ENCODE results near the gene ASGR2. TPM values are rescaled to one million over a fixed set of nuclear protein-coding genes. Genes with fewer than 3 reads are reported as not detected.

Gene ASGR2
- total and polyA plus RNA-seq, 2 of the 13 experiments (the other 11 are each of a cell fraction or from before 2014, with no cell fraction given), result 320 to 754 TPM

DNA sequence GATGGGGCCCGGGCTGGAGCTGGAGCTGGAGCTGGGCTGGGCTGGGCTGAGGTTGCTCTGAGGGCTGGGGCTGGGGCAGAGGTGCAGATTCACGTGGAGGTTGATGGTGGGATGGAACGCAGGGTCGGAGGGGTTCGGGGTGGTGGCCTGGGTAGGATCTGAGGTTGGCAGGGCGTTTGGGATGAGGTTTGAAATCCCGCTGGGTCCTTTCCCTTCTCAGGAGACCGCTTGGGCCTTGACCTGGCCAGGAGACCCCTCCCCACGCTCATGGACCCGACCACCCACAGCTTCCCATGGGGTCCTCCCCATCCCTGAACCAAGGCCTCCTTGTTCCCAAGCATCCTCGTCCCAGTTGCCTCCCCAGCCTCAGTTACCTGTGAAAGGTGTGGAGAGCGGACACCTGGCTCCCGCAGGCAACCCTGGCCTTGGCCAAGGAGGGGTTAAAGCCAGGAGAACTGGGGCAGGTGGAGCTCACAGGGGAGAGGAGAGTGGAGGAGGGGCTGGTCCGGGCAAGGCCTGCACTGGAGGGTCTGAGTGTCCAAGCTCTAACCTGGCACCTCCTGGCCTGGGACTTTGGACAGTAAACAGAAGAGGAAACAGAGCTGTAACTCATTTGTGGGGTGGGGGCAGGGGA, at the start of gene ASGR2 (continued):
- no peak for TF ChIP-seq ZNF782 (CRISPR knock-in tag; IDR thresholded peaks at IDR 0.05; ENCODE audit: borderline replicate concordance)
- TF ChIP-seq, protein P1, sequence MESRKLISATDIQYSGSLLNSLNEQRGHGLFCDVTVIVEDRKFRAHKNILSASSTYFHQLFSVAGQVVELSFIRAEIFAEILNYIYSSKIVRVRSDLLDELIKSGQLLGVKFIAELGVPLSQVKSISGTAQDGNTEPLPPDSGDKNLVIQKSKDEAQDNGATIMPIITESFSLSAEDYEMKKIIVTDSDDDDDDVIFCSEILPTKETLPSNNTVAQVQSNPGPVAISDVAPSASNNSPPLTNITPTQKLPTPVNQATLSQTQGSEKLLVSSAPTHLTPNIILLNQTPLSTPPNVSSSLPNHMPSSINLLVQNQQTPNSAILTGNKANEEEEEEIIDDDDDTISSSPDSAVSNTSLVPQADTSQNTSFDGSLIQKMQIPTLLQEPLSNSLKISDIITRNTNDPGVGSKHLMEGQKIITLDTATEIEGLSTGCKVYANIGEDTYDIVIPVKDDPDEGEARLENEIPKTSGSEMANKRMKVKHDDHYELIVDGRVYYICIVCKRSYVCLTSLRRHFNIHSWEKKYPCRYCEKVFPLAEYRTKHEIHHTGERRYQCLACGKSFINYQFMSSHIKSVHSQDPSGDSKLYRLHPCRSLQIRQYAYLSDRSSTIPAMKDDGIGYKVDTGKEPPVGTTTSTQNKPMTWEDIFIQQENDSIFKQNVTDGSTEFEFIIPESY (CRISPR knock-in tag; IDR thresholded peaks at IDR 0.05), result no peak
- peak; percentile 73 for TF ChIP-seq ZFY (CRISPR knock-in tag; IDR thresholded peaks at IDR 0.05)
- TF ChIP-seq PAF1 (CRISPR knock-in tag; IDR thresholded peaks at IDR 0.05), result no peak
- peak; percentile 77 for TF ChIP-seq RBFOX2 (IDR thresholded peaks at IDR 0.05; ENCODE audit: low read depth, low read length)
- TF ChIP-seq, protein P2, sequence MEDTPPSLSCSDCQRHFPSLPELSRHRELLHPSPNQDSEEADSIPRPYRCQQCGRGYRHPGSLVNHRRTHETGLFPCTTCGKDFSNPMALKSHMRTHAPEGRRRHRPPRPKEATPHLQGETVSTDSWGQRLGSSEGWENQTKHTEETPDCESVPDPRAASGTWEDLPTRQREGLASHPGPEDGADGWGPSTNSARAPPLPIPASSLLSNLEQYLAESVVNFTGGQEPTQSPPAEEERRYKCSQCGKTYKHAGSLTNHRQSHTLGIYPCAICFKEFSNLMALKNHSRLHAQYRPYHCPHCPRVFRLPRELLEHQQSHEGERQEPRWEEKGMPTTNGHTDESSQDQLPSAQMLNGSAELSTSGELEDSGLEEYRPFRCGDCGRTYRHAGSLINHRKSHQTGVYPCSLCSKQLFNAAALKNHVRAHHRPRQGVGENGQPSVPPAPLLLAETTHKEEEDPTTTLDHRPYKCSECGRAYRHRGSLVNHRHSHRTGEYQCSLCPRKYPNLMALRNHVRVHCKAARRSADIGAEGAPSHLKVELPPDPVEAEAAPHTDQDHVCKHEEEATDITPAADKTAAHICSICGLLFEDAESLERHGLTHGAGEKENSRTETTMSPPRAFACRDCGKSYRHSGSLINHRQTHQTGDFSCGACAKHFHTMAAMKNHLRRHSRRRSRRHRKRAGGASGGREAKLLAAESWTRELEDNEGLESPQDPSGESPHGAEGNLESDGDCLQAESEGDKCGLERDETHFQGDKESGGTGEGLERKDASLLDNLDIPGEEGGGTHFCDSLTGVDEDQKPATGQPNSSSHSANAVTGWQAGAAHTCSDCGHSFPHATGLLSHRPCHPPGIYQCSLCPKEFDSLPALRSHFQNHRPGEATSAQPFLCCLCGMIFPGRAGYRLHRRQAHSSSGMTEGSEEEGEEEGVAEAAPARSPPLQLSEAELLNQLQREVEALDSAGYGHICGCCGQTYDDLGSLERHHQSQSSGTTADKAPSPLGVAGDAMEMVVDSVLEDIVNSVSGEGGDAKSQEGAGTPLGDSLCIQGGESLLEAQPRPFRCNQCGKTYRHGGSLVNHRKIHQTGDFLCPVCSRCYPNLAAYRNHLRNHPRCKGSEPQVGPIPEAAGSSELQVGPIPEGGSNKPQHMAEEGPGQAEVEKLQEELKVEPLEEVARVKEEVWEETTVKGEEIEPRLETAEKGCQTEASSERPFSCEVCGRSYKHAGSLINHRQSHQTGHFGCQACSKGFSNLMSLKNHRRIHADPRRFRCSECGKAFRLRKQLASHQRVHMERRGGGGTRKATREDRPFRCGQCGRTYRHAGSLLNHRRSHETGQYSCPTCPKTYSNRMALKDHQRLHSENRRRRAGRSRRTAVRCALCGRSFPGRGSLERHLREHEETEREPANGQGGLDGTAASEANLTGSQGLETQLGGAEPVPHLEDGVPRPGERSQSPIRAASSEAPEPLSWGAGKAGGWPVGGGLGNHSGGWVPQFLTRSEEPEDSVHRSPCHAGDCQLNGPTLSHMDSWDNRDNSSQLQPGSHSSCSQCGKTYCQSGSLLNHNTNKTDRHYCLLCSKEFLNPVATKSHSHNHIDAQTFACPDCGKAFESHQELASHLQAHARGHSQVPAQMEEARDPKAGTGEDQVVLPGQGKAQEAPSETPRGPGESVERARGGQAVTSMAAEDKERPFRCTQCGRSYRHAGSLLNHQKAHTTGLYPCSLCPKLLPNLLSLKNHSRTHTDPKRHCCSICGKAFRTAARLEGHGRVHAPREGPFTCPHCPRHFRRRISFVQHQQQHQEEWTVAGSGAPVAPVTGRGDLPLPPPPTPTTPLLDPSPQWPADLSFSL (CRISPR knock-in tag; IDR thresholded peaks at IDR 0.05), result peak; percentile 89
- TF ChIP-seq, protein P3, sequence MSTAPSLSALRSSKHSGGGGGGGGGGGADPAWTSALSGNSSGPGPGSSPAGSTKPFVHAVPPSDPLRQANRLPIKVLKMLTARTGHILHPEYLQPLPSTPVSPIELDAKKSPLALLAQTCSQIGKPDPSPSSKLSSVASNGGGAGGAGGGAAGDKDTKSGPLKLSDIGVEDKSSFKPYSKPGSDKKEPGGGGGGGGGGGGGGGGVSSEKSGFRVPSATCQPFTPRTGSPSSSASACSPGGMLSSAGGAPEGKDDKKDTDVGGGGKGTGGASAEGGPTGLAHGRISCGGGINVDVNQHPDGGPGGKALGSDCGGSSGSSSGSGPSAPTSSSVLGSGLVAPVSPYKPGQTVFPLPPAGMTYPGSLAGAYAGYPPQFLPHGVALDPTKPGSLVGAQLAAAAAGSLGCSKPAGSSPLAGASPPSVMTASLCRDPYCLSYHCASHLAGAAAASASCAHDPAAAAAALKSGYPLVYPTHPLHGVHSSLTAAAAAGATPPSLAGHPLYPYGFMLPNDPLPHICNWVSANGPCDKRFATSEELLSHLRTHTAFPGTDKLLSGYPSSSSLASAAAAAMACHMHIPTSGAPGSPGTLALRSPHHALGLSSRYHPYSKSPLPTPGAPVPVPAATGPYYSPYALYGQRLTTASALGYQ (CRISPR knock-in tag; IDR thresholded peaks at IDR 0.05), result no peak; the same call in 1 of the 2 replicates
- no peak for TF ChIP-seq NCOA1 (CRISPR knock-in tag; IDR thresholded peaks at IDR 0.05)
- TF ChIP-seq JUND (CRISPR knock-in tag; IDR thresholded peaks at IDR 0.05), result 0 out of 2 replicates have a peak, but pooled peaks have one; percentile 17
- TF ChIP-seq, protein P4, sequence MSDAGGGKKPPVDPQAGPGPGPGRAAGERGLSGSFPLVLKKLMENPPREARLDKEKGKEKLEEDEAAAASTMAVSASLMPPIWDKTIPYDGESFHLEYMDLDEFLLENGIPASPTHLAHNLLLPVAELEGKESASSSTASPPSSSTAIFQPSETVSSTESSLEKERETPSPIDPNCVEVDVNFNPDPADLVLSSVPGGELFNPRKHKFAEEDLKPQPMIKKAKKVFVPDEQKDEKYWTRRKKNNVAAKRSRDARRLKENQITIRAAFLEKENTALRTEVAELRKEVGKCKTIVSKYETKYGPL (CRISPR knock-in tag; IDR thresholded peaks at IDR 0.05), result no peak
- no peak for TF ChIP-seq ZNF7 (CRISPR knock-in tag; IDR thresholded peaks at IDR 0.05)
- TF ChIP-seq CBX5 (CRISPR knock-in tag; IDR thresholded peaks at IDR 0.05; ENCODE audit: borderline replicate concordance), result peak; percentile 89
- TF ChIP-seq ZNF484 (CRISPR knock-in tag; IDR thresholded peaks at IDR 0.05; ENCODE audit: borderline replicate concordance, low read depth), result no peak
- peak; percentile 86 for TF ChIP-seq HNRNPL (IDR thresholded peaks at IDR 0.05; ENCODE audit: low read depth, low read length)
- peak; percentile 88 for TF ChIP-seq HNF4A (CRISPR knock-in tag; IDR thresholded peaks at IDR 0.05)
- peak; percentile 82; the same call in 1 of the 2 replicates for TF ChIP-seq NR2F2 (IDR thresholded peaks at IDR 0.05; ENCODE audit: borderline replicate concordance, low read depth)
- TF ChIP-seq SP5 (CRISPR knock-in tag; IDR thresholded peaks at IDR 0.05; ENCODE audit: borderline replicate concordance, low read depth), result peak; percentile 68
- TF ChIP-seq ZSCAN31 (CRISPR knock-in tag; IDR thresholded peaks at IDR 0.05; ENCODE audit: low read depth), result peak; percentile 66
